Testis (tissue), 2 donors: ENCODE results near the gene CUX1.

Source experiments
- POLR2A ChIP-seq: fragments of 450-650 bp; IDR thresholded peaks from one replicate; pipeline ENCODE4 v1.6.1; 2017; ENCODE audit warnings: antibody characterized with exemption, mild to moderate bottlenecking, moderate library complexity
- TF ChIP-seq, protein P1 (sequence below), 3 experiments: fragments of 450-650 bp in 2 of 3; fragments of 200-600 bp in 1 of 3; sonication (generic) in 1 of 3; IDR thresholded peaks; one replicate each; pipeline ENCODE4 v1.5.1; 2016 to 2019; ENCODE audit warnings: antibody characterized with exemption in 3 of 3, mild to moderate bottlenecking in 2 of 3, moderate library complexity in 1 of 3

DNA sequence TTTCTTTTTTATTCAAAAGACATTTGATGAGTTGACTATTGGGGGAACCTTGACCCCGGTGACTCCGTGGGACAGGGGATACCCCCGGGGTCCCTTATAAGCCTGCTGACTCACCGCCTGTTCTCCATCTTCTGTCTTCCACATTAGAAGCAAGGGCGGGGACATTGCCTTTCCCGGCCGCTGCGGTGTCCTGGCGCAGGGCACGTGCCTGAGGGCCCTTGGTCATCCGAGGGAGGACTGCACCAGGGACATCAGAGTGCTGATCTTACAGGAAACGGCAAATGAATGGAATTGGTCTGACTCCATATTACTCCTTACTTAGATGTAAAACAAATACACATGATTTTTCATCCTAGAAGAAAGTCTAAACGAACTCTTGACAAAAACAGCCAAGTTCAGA, 170.1 kb downstream of the CUX1 start:
- TF ChIP-seq, protein P1, sequence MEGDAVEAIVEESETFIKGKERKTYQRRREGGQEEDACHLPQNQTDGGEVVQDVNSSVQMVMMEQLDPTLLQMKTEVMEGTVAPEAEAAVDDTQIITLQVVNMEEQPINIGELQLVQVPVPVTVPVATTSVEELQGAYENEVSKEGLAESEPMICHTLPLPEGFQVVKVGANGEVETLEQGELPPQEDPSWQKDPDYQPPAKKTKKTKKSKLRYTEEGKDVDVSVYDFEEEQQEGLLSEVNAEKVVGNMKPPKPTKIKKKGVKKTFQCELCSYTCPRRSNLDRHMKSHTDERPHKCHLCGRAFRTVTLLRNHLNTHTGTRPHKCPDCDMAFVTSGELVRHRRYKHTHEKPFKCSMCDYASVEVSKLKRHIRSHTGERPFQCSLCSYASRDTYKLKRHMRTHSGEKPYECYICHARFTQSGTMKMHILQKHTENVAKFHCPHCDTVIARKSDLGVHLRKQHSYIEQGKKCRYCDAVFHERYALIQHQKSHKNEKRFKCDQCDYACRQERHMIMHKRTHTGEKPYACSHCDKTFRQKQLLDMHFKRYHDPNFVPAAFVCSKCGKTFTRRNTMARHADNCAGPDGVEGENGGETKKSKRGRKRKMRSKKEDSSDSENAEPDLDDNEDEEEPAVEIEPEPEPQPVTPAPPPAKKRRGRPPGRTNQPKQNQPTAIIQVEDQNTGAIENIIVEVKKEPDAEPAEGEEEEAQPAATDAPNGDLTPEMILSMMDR (IDR thresholded peaks at IDR 0.05): no peak
- TF ChIP-seq POLR2A: no peak
